NOMO-1 (cell line): Measurements from ENCODE around the gene SCG3.
"Not testable (repeated sequence)": the region's sequence is repeated elsewhere in the genome, so short reads cannot be mapped to it uniquely, and the experiment has no call there.

Source experiments
- DNase-seq, 2 experiments: peaks; one replicate each; lab custom pipeline; 2025; ENCODE audit not compliant: unreplicated experiment in 2 of 2; lab: John Stamatoyannopoulos, UW

SCG3 gene

GRCh38 chr15:51681303-51681963, at the start of gene SCG3:
Gene SCG3 (plus strand): TSS chr15:51681503. CDS start chr15:51681756, 253 bp downstream.
- DNase-seq: peak; percentile 51 to 57

DNA sequence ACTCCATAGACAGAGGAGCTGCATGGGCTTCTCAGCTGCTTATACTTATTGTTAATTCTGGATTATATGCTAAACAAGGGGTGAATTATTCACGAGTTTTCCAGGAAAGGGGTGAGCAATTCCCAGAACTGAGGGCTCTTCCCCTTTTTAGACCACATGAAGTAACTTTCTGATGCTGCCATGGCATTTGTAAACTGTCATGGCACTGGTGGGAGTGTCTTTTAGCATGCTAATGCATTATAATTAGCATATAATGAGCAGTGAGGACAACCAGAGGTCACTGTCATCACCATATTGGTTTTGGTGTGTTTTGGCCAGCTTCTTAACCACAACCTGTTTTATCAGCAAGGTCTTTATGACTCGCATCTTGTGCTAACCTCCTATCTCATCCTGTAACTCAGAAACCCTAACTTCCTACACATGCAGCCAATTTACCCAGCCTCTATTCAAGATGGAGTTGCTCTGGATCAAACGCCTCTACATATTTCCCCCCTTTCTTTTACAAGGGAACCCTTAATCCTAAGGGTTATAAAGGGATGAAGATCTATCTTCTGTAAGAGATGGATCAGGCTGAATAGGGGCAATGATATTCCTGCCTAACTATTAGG, 46.6 kb upstream of the SCG3 start:
- DNase-seq: no peak

- DNase-seq: peak in 1 of 2 experiments; percentile 43
Measured at GRCh38 chr15:51641490-51642130, 39.7 kb upstream of the SCG3 start.

- no peak for DNase-seq
Measured at GRCh38 chr15:51642696-51643095, 38.6 kb upstream of the SCG3 start.

GRCh38 chr15:51647128-51647562, 34.2 kb upstream of the SCG3 start:
- DNase-seq: peak; percentile 77 to 78

DNA sequence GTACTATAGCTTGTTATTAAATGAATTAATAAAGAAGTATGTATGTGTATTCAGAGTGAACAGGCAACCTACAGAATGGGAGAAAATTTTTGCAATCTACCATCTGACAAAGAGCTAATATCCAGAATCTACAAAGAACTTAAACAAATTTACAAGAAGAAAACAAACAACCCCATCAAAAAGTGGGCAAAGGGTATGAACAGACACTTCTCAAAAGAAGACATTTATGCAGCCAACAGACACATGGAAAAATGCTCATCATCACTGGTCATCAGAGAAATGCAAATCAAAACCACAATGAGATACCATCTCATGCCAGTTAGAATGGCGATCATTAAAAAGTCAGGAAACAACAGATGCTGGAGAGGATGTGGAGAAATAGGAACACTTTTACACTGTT, 33.2 kb upstream of the SCG3 start:
- DNase-seq: not testable (repeated sequence)

DNA sequence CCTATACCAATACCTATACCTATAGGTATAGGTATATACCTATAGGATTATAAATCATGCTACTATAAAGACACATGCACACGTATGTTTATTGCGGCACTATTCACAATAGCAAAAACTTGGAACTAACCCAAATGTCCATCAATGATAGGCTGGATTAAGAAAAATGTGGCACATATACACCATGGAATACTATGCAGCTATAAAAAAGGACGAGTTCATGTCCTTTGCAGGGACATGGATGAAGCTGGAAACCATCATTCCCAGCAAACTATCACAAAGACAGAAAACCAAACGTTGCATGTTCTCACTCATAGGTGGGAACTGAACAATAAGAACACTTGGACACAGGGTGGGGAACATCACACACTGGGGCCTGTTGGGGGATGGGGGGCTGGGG, 32.7 kb upstream of the SCG3 start:
- not testable (repeated sequence) for DNase-seq

GRCh38 chr15:51649659-51650521, 31.4 kb upstream of the SCG3 start:
- peak; percentile 57 to 83 for DNase-seq

DNA sequence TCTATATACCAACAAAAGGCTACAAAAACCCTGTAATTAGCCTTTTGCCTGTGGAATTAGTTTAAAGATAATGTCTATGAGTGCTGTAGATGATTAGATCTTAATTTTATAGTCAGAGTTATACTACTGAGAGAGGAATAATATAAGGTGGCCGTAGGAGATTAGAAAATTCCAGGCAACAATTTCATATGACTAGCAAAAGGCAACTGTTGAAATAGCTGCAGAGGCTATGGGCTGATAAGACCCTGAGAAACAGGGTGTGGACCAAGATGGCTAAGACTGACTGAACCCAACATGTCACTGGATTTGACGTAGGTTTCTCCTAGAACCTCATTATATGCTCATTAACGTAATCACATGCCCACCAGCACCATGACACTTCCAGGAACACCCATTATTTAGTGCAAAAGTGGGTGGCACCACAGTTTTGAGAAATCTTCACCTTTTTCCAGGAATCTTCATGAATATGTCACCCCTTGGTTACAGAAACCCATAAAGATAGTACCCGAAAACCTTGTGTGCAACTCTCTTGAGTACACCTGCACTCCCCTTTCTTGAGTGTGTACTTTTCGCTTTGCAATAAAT, 29.1 kb upstream of the SCG3 start:
- no peak for DNase-seq

DNA sequence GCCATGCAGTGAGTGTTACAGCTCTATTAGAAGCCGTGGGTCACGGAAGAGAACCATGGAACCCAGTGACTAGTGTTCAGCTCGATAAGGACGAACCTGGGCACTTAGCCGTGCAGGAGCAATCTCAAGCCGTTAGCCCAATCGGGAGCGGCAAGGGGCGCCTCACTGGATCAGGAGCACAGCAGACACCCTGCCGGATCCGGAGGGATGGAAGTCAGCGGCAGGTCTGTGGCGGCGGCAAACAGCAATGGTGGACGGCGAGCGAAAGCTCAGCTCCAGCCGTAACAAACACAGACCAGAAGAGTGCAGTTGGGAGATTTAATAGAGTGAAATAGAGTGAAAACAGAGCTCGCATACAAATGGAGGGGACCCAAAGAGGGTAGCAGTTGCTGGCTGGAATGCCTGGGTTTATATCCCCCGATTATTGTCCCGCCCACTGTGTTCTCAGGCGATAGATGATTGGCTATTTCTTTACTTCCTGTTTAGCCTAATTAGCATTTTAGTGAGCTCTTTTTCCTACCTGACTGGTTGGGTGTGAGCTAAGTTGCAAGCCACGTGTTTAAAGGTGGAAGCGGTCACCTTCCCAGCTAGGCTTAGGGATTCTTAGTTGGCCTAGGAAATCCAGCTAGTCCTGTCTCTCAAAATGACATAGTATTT, 25.8 kb upstream of the SCG3 start:
- not testable (repeated sequence) for DNase-seq

GRCh38 chr15:51658664-51659063, 22.6 kb upstream of the SCG3 start:
- peak; percentile 26 to 81 for DNase-seq

GRCh38 chr15:51661072-51661471, 20.2 kb upstream of the SCG3 start:
- DNase-seq: no peak

- DNase-seq: no peak
Measured at GRCh38 chr15:51667478-51667877, 13.8 kb upstream of the SCG3 start.

DNA sequence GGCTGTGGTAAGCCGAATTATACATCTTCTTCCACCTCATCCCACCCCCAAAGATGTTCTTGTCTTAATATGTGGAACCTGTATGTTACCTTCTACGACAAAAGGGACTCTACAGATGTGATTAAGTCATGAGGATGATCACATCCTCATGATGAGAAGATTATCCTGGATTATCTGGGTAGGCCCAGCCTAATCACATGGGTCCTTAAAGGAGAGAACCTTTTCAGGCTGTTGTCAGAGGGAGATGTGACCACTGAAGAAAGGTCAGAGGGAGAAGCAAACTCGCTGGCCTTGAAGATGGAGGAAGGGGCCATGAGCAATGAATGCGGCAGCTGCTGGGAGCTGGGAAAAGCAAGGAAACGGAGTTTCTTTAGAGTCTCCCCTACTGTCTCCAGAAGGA, 12.9 kb upstream of the SCG3 start:
- DNase-seq: no peak

DNA sequence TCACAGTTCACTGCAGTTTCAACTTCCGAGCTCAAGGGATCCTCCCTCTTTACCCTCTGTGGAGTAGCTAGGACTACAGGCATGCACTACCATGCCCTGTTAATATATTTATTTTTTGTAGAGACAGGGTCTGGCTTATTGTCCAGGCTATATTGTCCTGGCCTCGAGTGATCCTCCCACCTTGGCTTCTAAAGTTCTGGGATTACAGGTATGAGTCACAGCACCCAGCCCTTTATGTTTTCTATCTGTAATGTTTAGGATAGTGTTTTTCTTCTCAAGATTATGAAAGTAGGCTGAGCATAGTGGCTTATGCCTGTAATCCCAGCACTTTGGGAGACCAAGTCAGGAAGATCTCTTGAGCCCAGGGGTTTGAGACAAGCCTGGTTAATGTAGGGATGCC, 11.9 kb upstream of the SCG3 start:
- no peak for DNase-seq

- peak; percentile 22 to 62 for DNase-seq
Measured at GRCh38 chr15:51672155-51672687, 9.1 kb upstream of the SCG3 start.

- DNase-seq: no peak
Measured at GRCh38 chr15:51672913-51673857, 8.1 kb upstream of the SCG3 start.

DNA sequence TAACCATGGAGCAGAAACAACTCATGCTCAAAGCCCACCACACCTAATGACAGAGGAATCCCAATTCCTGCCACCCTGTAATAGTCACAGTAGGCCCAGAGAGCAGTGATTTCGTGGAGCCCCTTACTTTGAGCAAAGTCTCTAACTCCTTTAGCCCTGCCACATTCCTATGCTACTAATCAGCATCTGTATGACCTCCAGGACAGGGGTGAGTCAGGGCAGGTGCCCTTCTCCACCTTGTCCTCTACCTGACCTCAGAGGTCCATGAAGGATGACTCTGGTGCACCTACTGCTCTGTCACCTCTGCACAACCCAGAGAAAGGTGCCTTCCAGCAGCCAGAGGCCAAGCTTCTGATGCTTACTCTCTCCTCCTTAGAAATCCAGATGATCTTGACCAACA, 6.1 kb upstream of the SCG3 start:
- no peak for DNase-seq

- no peak for DNase-seq
Measured at GRCh38 chr15:51677021-51677420, 4.3 kb upstream of the SCG3 start.
